ENCODE measurements around the gene HSPA1L.
"Not testable (repeated sequence)": the region's sequence is repeated elsewhere in the genome, so short reads cannot be mapped to it uniquely, and the experiment has no call there.

HSPA1L gene

GRCh38 chr6:31836474-31837368, 21.6 kb upstream of the HSPA1L start:
- DNase-seq (ENCODE audit: low read depth), result no peak

DNA sequence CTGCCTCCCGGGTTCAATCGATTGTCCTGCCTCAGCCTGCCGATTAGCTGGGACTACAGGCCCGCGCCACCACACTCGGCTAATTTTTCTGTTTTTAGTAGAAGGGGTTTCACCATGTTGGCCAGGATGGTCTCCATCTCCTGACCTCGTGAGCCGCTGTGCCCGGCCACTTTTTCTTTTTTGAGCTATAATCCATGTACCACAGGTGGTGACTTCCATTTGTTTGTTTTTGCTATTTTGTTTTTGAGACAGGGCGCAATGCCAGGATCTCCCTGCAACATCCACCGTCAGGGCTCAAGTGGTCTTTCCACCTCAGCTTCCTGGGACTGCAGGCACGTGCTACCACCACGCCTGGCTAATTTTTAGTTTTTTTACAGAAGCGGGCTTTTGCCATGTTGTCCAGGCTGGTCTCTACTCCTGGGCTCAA, 21.0 kb upstream of the HSPA1L start:
- DNase-seq (ENCODE audit: low read depth), result no peak

DNA sequence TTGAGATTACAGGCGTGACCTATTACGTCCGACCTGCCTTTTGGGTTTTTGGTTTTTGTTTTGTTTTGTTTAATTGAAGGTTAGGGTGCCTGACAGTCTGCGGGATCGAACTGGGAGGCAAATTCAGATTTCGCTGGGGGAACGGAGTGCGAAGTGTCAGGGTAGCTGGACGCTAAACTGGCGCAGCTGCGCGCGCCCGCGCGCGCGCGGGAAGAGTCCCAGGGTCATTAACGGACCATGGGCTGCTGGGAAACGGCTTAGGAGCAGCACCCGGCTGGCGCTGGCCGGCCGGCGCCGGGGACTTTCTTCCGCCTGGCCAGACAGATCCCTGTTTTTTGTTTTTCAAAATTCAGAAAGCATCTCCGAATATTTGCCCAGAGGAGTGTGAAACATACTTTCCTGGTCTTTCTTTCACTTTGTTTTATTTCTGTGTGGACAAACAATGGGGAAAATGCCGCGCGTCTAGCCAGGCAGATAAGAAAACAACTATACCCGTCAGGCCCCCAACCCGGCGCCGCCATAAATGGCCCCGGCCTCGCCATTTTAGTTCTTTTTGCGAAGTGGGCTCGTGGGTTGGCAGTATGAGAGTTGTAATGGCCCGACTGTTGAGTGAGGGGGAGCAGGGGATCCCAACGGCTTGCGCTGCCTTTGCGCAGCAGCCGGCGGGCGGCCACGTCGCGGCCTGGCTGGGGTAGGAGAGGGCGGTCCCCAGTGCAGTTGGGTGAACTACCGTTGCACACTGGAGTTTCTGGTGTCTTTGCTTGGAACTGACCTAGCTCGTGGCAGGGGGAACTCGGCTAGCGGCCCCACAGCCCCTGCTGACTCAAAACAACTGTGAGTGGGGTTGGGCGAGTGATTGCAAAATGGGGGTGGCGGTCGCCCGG, 19.5 kb upstream of the HSPA1L start:
- DNase-seq (ENCODE audit: low read depth), result peak; percentile 73

DNA sequence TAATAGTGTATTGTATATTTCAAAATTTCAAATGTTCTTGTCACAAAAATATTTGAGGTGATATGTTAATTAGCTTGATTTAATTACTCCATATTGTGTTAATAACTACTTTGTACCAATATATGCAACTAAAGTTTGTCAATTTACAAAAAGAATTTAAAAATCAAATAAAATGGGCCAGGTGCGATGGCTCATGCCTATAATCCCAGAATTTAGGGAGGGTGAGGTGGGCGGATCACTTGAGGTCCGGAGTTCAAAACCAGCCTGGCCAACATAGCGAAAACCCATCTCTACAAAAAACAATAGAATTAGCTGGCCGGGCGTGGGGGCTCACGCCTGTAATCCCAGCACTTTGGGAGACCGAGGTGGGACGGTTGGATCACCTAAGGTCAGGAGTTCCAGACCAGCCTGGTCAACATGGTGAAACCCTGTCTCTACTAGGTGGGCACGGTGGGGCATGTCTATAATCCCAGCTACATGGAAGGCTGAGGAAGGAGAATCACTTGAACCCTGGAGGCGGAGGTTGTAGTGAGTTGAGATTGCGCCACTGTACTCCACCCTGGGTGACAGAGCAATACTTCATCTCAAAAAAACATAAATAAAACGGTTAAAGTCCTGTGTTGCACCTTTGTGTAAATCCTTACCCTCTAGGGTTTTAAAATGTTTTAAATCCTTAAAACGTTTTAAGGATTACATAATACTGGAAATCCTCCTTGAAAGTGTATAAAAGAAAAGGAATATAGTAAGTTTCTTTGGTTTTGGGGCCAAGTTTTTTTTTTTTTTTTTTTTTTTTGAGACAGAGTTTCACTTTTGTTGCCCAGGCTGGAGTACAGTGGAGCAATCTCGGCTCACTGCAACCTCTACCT, 16.5 kb upstream of the HSPA1L start:
- DNase-seq (ENCODE audit: low read depth), result no peak

- no peak for DNase-seq (ENCODE audit: low read depth)
Observed at GRCh38 chr6:31830886-31831335, 15.8 kb upstream of the HSPA1L start.

DNA sequence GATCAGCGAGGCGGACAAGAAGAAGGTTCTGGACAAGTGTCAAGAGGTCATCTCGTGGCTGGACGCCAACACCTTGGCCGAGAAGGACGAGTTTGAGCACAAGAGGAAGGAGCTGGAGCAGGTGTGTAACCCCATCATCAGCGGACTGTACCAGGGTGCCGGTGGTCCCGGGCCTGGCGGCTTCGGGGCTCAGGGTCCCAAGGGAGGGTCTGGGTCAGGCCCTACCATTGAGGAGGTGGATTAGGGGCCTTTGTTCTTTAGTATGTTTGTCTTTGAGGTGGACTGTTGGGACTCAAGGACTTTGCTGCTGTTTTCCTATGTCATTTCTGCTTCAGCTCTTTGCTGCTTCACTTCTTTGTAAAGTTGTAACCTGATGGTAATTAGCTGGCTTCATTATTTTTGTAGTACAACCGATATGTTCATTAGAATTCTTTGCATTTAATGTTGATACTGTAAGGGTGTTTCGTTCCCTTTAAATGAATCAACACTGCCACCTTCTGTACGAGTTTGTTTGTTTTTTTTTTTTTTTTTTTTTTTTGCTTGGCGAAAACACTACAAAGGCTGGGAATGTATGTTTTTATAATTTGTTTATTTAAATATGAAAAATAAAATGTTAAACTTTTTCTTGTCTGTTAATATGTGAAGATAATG, 14.7 kb upstream of the HSPA1L start:
- DNase-seq (ENCODE audit: low read depth), result no peak

GRCh38 chr6:31827286-31828079, 12.4 kb upstream of the HSPA1L start, which contains the start of gene HSPA1B:
Gene HSPA1B, plus strand, starts transcription at chr6:31827738. Its CDS starts 213 bp downstream, at chr6:31827951.
- peak; percentile 83 for DNase-seq (ENCODE audit: low read depth)

DNA sequence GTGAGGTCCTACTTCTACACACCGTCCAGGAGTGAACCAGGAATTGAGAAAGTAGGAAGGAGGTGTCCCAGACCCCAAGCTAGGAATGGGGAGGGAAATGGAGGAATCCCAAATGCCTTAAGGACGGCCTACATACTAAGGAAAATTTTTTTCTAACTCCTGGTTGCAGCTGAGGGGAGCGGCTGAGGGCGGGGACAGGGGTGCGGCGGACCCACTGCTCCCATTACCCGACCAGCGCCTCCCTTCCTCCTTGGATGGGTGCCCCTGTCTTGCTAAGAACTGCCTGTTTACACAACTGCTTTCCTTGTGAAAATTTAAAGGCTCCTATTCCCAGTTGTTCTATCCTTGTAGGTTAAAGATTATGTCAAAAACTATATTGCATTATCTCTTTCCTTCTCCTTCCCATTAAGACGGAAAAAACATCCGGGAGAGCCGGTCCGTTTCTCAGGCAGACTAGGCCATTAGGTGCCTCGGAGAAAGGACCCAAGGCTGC, 11.8 kb upstream of the HSPA1L start:
- DNase-seq (ENCODE audit: low read depth), result no peak

- no peak for DNase-seq (ENCODE audit: low read depth)
Observed at GRCh38 chr6:31825553-31825952, 10.5 kb upstream of the HSPA1L start.

DNA sequence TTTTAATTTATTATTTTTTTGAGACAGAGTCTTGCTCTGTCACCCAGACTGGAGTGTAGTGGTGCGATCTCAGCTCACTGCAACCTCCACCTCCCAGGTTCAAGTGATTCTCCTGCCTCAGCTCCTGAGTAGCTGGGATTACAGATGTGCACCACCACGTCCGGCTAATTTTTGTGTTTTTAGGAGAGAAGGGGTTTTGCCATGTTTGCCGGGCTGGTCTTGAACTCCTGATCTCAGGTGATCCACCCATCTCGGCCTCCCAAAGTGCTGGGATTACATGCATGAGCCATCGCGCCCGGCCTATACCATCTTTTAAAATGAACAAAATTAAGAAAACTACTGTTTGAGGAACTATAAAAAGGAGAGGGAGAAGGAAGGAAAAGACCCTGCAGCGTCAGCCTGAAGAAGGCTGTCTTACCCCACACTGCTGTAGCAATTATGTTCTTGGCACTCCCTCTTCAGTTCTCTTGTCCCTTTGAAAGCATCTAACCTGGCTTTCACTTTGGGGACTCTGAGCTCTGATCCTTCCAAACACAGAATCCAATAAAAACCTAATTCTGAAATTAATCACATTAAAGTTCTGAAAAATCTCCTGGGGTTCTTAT, 8.6 kb upstream of the HSPA1L start:
- not testable (repeated sequence) for DNase-seq (ENCODE audit: low read depth)

DNA sequence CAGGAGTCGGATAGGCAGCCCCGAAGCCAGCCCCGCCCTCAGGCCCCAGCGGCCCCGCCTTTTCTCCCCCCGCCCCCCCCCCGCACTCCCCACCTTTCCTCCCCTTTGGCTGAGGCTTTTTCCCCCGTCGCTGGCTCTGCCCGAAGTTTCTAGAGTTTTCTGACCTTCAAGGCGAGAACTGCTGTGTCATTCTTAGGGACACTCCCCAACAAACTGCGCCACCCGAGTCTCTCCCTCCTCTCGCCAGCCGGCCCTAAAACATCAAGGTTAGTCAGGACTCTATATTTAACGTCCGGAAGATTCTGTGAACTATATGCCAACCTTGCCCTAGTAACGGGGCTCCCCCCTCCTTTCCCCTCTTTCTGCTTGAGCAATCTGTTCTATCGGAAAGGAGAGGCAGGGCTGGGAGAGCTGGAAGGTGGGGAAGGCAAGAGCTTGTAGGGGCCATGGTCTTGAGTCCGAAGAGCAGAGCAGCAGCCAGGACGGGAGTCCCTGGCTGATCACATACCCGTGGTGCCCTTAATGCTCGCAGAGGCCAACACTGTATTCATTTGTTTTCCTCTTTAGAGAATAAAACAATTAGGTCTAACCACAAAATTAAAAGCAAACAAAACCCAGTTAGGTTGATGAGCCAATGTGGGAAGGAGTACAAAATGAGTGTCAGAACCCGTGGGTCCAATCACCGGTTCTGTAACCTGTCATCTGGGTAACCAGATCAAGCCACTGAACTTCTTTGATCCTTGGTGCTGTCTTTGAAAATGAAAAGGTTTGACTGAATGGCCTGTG, 7.1 kb upstream of the HSPA1L start:
- DNase-seq (ENCODE audit: low read depth), result no peak

DNA sequence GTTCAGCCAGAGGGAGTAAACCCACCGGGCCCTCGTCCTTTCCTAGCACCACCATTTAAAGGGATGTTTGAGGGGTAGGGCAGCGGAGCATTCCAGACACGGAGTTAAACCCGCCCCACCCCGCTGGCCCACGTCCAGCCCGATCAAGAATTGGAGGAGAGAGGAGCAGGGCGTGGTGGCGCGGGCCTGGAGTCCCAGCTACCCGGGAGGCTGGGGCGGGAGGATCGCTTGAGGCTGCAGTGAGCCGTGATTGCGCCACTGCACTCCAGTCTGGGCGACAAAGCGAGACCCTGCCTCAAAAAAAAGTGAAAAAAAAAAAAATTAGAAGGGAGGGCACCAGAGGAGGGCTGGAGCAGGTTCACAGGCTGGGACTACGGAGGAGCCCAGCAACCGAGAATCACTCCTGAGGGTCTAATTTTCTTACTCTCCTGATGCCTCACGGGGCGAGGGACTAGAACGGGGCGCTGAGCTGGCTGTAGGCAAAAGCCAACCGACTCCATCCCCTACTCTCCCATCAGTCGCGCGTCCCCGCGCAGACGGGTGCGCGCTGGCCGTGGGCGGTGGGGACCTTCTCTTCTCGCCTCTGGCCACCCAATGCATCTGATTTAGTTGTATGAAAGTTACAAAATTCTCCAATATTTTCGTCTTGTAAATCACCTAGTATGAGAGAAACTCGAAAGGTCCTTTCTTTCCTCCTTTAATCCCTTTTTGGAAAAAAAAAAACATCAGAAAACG, 6.4 kb upstream of the HSPA1L start:
- DNase-seq (ENCODE audit: low read depth), result no peak

- DNase-seq (ENCODE audit: low read depth), result not testable (repeated sequence)
Observed at GRCh38 chr6:31820399-31820798, 5.3 kb upstream of the HSPA1L start.

GRCh38 chr6:31819871-31820299, 4.8 kb upstream of the HSPA1L start:
- no peak for DNase-seq (ENCODE audit: low read depth)

DNA sequence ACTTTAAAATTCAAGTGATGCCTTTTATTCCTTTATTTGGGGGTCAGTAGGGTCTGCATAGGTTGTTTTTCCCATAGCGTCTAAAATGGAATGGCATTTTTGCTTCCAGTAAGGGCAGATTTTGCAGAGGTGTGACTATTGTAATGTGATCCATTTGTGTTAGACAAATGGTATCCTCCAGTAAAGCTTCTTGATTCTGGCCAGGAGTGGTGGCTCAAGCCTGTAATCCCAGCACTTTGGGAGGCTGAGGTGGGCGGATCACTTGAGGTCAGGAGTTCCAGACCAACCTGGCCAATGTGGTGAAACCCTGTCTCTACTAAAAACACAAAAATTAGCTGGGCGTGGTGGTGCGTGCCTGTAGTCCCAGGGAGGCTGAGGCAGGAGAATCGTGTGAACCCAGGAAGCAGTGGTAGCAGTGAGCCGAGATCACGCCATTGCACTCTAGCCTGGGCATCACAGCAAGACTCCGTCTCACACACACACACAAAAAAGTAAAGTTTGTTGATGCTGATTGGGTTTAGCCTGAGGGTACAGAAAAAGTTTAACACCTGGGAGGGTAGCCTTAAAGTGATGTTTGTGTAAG, 2.9 kb upstream of the HSPA1L start:
- not testable (repeated sequence) for DNase-seq (ENCODE audit: low read depth)

- not testable (repeated sequence) for DNase-seq (ENCODE audit: low read depth)
Observed at GRCh38 chr6:31817133-31817928, 2.2 kb upstream of the HSPA1L start.

DNA sequence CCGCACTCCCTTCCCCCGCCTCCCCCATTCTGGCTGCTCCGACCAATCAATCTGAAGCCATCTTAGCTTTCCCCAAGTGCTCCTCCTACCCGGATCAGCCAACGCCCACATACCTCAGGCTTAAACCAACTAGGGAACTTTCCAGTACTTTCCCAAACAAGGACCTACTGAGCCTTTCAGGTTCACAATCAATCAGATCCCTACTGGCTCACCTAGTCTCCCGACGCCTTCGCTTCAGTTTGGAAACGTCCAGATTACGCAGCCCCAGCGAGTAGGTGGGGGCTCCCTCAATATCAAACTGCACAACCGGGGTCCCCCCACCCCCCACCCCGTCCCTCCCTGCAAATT, 432 bp downstream of the HSPA1L start:
- DNase-seq (ENCODE audit: low read depth), result no peak
